Left cardiac atrium (tissue), 4 donors: ENCODE measurements around the gene TMEM217. TPM values are rescaled to one million over a fixed set of nuclear protein-coding genes. Genes with fewer than 3 reads are reported as not detected.
"Not testable (repeated sequence)": the region's sequence is repeated elsewhere in the genome, so short reads cannot be mapped to it uniquely, and the experiment has no call there.

Source experiments
- ATAC-seq, 2 donors: fragments of 200-7000 bp; cut with Tn5 transposase; one replicate each; pipeline ENCODE4 v1.9.1; 2020; ENCODE audit warnings: mild to moderate bottlenecking in 2 of 2, moderate library complexity in 2 of 2
- DNase-seq: peaks from one replicate; pipeline ENCODE4 v3.0.0-alpha.2; 2020
- intact Hi-C, 2 donors: fragments of 100-400 bp; cut with DNase I; formaldehyde crosslinking; loops; one replicate each; pipeline versions ENCODE4 v1.14.1 to v1.15.1; 2022 to 2023
- long read RNA-seq: library from polyadenylated mRNA; unstranded; transcript quantifications from one replicate; pipeline ENCODE4 v2.0.0, GENCODE V29; 2021
- total RNA-seq, 2 donors: library from RNA; stranded (reverse); fragmentation: NEBNext Ultra II Directional; extraction: Animal tissue kit (Norgen Biotek cat#: 25700); gene quantifications; one replicate each; pipeline ENCODE4 v1.2.1, GENCODE V29; 2021
- donor health status: DM: no; HTN: yes; CAD: no.
- donor health status: DM: no; HTN: yes; CAD: no; lungs with severe emphysema.
- donor health status: DM: yes; HTN: yes; CAD: no.
- donor health status: Dilated cardiomyopathy.

TMEM217 gene
- 1 to 10 TPM in 1 of 2 donors, under 1 TPM in 1; 0.62 to 1.9 TPM for total RNA-seq
- long read RNA-seq, result 0 reads

- DNase-seq (peak; percentile 96), ATAC-seq (peak; percentile 100)
- intact Hi-C loops, result no loop called here
Measured at GRCh38 chr6:37257634-37258404, at the start of gene TMEM217, which contains the start of gene TBC1D22B. Gene TMEM217, minus strand, starts transcription at chr6:37258144. Its CDS starts 39,114 bp downstream, at chr6:37219030. Gene TBC1D22B, plus strand, starts transcription at chr6:37257772. Its CDS starts 146 bp downstream, at chr6:37257918.

GRCh38 chr6:37307484-37307883, 49.5 kb upstream of the TMEM217 start:
- ATAC-seq, intact Hi-C loops: not testable (repeated sequence)

GRCh38 chr6:37306624-37307222, 48.8 kb upstream of the TMEM217 start:
- intact Hi-C loops, result no loop called here
- peak in 1 of 2 donors; percentile 23 for ATAC-seq
- no peak for DNase-seq

More at GRCh38 chr6:37307484-37307883, 49.5 kb upstream of the TMEM217 start:
- DNase-seq, result not testable (repeated sequence)

GRCh38 chr6:37305841-37306425, 48.0 kb upstream of the TMEM217 start:
- ATAC-seq (no peak), DNase-seq (no peak)
- intact Hi-C loops, result no loop called here

GRCh38 chr6:37304766-37305165, 46.8 kb upstream of the TMEM217 start:
- intact Hi-C loops, result no loop called here
- no peak for DNase-seq
- ATAC-seq, result no peak

GRCh38 chr6:37303891-37304503, 46.1 kb upstream of the TMEM217 start:
- intact Hi-C loops, result no loop called here
- peak; percentile 57 to 71 for ATAC-seq

GRCh38 chr6:37303091-37303660, 45.2 kb upstream of the TMEM217 start:
- DNase-seq (no peak), ATAC-seq (no peak)
- intact Hi-C loops, result no loop called here

More at GRCh38 chr6:37303891-37304503, 46.1 kb upstream of the TMEM217 start:
- DNase-seq, result no peak

- intact Hi-C loops, result no loop called here
- DNase-seq (no peak), ATAC-seq (no peak)
Measured at GRCh38 chr6:37302086-37302686, 44.2 kb upstream of the TMEM217 start.

GRCh38 chr6:37299990-37300389, 42.0 kb upstream of the TMEM217 start:
- intact Hi-C loops, result no loop called here
- ATAC-seq, result no peak
- no peak for DNase-seq

GRCh38 chr6:37298958-37299357, 41.0 kb upstream of the TMEM217 start:
- ATAC-seq, result no peak

GRCh38 chr6:37297637-37298036, 39.7 kb upstream of the TMEM217 start:
- intact Hi-C loops, DNase-seq, ATAC-seq: not testable (repeated sequence)

More at GRCh38 chr6:37298958-37299357, 41.0 kb upstream of the TMEM217 start:
- intact Hi-C loops, result no loop called here
- DNase-seq, result no peak

- ATAC-seq (no peak), DNase-seq (no peak)
- intact Hi-C loops, result no loop called here
Measured at GRCh38 chr6:37293426-37293825, 35.5 kb upstream of the TMEM217 start.

GRCh38 chr6:37289931-37290330, 32.0 kb upstream of the TMEM217 start:
- DNase-seq, result no peak
- ATAC-seq, result no peak
- intact Hi-C loops, result no loop called here

GRCh38 chr6:37288247-37288646, 30.3 kb upstream of the TMEM217 start:
- DNase-seq (no peak), ATAC-seq (no peak)
- intact Hi-C loops, result no loop called here

GRCh38 chr6:37287519-37288157, 29.7 kb upstream of the TMEM217 start:
- ATAC-seq (no peak), DNase-seq (no peak)
- intact Hi-C loops, result no loop called here

GRCh38 chr6:37285861-37286311, 27.9 kb upstream of the TMEM217 start:
- no peak for ATAC-seq
- intact Hi-C loops, result no loop called here
- DNase-seq, result no peak

- intact Hi-C loops, result no loop called here
- ATAC-seq, result no peak
- DNase-seq, result no peak
Measured at GRCh38 chr6:37284781-37285180, 26.8 kb upstream of the TMEM217 start.

- peak; percentile 93 to 96 for ATAC-seq
- intact Hi-C loops, result no loop called here
Measured at GRCh38 chr6:37283671-37284151, 25.8 kb upstream of the TMEM217 start.

More at GRCh38 chr6:37283671-37284151, 25.8 kb upstream of the TMEM217 start:
- peak; percentile 72 for DNase-seq
